ENCODE data around the gene FBXL14.
"Not testable (repeated sequence)": the region's sequence is repeated elsewhere in the genome, so short reads cannot be mapped to it uniquely, and the experiment has no call there.

The FBXL14 gene

DNA sequence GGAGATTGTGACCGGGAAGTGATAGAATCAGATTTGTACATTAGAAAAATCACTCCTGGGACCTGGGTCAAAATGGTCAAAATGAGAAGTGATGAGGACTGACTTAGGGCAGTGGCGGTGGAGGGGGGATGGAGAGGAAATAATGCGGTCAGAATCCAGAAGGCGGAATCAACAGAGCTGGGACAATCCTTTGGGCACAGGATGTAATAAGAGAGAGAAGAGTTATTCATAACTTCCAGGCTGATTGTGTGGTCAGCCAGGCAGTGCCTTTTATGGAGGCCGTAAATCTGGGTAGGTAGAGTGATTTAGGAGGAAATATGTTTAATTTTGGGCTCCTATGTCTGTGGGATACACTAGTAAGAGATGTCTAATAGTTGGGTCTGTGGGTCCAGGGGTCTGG is 21.6 kb downstream of the FBXL14 start:
- DNase-seq (ENCODE audit: low read depth): no peak

DNA sequence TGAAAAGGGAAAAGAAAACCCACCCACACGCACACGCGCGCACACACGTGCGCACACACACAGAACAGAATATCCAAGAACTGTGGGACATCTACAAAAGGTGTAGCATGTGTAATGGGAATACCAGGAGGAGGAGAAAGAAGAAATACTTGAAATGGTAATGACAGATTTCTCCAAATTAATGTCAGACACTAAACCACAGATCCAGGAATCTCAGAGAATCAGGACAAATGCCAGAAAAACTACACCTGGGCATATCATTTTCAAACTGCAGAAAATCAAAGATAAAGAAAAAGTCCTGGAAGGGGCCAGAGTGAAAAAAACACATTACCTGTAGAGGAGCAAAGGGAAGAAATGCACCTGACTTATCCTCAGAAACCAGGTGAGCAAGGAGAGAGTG is 26.5 kb downstream of the FBXL14 start:
- no peak for DNase-seq (ENCODE audit: low read depth)

DNA sequence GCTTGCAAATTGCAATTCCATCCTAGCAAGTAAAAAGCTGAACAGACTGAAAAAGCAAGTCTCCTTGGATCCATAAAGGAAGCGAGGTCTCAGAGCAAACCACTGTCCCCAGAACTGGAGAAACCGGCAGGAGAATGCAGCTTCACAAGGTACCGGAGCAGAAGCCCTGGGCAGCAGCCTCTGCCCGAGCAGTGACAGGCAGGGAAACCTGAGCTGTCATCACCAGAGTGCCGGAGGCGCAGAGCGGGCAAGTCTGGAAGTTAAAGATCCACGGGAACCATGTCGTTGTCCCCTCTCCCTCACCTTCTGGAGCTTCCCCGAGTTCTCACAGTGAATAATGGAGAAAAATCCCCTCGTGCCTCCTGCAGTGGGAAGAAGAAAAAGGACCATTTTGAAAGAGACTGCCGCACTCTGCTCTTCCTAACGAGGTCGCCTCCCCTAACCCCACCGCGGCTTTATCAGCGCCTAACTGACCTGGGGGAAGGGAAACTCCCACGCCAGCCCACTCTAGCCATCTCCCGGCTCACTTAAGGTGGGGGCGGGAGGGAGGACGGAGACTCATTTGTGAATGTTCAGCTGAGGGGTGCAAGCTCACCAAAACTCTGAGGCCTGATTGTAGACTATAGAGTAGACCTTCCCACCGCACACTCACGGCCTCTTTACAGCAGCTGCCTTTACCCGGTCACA is 27.8 kb downstream of the FBXL14 start:
- no peak for DNase-seq (ENCODE audit: low read depth)

DNA sequence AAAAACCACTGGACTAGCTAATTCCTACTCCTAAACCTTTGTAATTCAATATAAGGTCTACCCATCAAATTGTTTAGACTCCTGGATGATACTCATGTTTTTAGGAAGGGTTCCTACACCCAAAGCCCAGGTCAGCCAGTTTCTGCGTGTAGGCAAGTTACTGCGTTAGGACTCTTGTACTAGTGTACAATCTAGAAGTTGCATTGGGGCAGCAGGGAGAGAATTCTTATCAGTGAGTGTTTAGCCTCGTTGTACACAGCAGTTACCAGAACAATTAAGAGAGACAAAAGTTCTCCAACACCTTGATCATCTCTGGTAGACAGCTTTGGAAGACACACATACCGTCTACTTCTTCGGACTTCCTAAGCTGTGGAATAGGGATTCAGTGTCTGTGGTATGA is 29.2 kb downstream of the FBXL14 start:
- DNase-seq (ENCODE audit: low read depth): no peak

DNA sequence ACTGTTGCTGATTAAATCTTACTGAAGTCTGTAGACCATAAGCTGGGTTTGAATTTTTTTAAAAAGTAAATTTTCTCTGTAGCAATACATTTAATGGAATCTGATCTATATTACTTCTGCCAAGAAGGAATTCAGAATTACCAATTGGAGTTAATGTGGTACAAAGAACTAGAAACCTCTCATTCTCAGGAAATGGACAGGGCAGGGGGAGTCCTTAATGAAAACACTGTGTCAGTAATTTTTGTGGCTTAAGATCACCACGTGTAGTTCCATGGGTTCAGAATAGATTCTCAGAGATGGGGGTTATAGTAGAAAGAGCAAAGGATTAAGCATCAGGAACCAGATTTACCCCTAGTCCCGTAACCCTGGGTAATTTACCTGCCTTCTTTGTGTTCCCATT is 30.3 kb downstream of the FBXL14 start:
- DNase-seq (ENCODE audit: low read depth): no peak

DNA sequence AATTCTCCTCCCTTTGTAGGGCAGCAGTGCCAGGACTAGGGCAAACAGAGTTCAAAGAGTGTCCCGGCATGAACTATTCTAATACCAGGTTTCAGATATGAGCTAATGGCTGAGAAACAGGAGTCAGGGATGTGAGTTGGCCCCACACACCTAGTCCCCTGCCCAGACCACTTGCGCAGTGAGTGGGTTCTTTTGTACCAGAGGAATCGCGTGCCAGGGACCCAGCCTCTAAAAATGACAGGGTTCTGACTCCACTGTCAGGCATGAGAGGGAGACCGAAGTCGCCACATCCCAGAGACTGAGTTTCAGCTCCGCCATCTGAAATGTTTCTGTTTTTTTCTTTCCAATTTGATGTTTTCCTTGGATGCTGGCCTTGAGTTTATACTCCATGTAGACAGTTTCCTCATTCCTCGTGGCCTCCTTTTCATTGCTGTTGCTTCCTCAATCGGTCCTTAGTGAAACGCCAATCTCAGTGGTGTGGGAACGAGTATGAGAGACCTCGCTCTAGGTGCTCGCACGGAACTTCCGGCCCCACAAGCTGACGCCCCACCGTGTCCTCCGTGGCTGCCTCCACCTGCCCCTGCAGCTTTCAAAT is 31.5 kb downstream of the FBXL14 start:
- no peak for DNase-seq (ENCODE audit: low read depth)

DNA sequence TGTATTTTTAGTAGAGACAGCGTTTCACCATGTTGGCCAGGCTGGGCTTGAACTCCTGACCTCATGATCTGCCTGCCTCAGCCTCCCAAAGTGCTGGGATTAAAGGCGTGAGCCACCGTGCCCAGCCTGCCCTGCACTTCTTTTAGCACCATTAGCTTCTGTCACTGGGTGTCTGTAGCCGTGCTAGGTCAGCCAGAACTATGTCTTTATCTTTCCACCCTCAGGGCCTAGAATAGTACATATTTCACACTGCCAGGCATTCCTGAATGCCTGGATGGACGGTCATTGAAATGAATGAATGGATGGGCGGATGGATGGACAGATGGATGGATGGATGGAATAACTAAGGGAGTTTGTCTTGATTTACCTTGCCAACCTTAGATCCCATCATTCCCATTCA is 33.7 kb downstream of the FBXL14 start:
- no peak for DNase-seq (ENCODE audit: low read depth)

DNA sequence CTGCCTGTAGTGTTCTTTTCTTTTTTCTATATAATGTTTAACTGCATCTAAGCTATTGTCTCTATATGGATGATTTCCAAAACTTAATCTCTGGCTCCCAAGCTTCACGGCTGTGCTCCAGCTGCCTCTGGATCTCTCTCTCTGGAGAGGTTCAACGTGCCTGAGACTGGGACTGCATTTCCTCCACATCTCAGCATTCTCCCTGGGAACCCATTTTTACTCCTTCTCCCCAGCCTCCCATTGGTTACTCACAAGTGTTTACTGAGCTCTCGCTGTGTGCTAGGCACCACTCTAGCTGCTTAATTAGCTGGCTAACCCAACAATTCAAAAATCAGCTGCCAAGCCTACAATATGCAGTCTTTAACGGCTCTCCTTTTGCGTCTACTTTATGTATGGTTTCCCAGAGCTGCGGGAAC is 34.7 kb downstream of the FBXL14 start:
- no peak for DNase-seq (ENCODE audit: low read depth)

DNA sequence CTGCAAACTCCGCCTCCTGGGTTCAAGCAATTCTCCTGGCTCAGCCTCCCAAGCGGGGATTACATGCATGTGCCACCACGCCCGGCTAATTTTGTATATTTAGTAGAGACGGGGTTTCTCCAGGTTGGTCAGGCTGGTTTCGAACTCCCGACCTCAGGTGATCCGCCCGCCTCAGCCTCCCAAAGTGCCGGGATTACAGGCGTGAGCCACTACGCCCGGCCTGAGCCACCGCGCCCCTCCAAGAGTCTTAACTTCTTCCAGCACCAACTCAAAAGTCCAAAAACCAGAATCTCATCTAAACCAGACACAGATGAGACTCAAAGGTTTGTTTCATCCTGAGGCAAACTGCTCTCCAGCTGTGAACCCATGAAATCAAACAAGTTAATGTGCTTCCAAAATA is 36.3 kb downstream of the FBXL14 start:
- not testable (repeated sequence) for DNase-seq (ENCODE audit: low read depth)

DNA sequence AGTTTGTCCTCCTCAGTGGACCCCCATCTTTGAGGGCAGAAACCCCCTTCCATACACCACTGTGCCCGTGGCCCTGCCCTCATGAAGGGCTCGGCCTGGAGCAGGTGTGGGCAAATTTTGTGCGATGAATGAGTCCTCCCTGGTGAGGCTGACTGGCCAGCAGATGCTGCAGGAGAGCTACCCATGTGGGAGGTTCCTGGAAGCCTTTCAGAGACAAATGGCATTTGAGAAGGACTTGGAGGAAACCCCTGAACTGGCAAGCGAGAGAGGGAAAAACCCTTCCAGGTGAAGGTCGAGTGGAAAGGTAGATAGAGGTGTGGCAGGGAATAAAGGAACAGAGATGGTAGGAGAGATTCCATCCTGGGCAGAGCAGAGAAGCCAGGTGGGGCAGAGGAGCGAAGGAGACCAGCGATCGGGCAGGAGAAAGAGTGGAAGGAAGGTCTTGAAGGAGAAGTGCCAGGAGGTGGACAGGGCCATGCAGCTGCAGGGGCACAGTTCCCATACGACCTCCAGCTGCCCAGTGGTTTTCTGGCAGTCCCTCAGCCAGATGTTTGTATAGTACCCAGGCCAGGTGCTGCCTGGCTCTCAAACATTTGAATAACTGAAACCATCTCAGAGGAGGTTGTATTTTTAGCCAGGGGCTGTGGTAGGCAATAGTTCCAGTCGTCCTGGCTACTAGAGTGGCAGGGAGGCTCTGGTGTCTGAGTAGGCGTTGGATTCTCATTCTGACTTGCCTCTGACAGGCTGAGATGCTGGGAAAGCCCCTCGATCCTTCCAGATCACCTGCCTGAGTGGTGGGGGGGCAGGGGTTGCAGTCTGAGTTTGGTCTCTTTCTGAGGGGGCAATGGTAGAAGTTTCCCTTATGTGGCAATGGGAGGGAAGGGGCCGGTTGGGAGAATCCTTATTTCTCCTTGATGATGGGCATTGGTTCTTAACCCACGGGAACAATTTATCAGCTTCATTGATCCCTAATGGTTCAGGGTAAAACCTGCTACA is 40.1 kb downstream of the FBXL14 start:
- no peak for DNase-seq (ENCODE audit: low read depth)

DNA sequence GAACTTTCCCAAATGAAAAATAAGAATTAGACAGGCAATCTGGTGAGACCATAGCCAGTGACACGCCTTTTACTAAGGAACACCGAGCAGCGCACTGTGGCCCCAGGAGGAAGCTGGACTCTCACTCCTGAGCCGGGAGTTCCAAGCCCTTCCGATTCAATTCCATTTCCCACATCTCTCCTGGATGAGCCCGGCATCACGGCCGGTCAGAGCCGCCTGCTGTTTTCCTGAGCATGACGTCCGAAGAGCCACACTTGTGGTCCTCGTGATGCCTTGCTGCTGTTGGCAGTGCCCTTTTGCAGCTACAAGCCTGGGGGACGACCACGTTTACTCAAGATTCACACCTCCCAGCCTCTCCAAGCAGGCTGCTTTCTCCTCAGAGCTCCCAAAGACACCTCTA is 40.8 kb downstream of the FBXL14 start:
- no peak for DNase-seq (ENCODE audit: low read depth)

DNA sequence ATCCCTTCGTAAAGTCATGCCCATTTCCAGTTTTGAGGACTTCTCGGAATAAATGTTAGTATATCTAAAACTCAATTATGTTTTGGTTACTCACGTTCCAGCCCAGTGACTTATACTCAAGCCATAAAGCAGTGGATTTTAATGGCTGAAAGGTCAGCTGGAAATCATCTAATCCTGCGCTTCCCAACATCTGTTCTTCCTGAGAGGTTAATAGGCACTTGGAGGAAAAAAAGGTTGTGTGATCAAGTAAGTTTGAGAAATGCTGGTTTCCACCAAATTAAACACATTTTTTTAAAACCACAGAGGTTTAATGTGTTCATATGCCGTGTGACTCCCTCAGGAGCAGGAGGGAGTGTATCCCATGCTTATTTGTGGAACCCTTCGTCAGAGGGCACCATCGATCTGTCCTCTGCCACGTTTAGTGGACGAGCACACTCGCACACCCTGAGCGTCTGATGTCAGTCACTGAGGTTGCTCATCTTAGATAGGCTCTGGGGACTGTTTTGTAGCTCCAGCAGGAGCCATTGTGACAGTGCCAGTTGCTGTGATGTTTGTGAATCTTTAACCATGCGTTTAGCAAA is 41.4 kb downstream of the FBXL14 start:
- no peak for DNase-seq (ENCODE audit: low read depth)

DNA sequence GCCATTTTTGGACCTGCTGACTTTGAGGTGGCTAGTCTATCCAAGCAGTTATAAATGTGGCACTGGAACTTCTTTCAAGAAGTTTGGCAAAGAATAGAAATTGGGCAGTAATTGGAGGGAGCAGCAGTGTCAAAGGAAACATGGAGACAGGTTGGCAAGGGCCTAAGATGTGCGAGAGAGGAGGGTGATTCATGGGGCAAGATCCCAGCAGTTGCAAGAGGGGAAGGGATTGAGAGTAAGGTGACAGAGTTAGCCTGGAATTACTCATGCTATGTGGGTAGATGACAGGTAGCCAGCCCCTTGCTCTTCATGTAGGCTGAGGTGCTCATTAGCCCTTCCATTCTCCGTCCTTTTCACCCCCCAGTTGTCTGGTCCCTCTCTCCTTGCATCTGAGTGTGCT is 42.2 kb downstream of the FBXL14 start:
- no peak for DNase-seq (ENCODE audit: low read depth)

DNA sequence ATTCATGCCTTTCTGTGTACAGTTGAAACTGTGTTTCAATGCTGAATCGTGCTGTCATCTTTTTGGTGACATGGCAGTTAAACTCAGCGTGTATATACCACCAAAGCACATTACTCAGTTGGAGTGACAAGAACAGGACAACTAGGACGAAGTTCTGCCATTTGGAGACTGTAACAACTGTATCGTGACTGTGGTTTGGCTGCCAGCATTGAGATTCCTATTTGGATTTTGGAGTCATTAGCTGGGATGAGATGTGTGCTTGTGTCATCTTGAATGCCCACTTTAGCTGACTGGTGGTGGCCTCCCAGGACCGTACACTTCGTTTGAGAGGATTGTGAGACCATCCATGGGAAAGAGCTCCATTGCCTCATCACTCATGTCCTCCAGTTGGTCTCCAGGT is 42.9 kb downstream of the FBXL14 start:
- DNase-seq (ENCODE audit: low read depth): no peak

DNA sequence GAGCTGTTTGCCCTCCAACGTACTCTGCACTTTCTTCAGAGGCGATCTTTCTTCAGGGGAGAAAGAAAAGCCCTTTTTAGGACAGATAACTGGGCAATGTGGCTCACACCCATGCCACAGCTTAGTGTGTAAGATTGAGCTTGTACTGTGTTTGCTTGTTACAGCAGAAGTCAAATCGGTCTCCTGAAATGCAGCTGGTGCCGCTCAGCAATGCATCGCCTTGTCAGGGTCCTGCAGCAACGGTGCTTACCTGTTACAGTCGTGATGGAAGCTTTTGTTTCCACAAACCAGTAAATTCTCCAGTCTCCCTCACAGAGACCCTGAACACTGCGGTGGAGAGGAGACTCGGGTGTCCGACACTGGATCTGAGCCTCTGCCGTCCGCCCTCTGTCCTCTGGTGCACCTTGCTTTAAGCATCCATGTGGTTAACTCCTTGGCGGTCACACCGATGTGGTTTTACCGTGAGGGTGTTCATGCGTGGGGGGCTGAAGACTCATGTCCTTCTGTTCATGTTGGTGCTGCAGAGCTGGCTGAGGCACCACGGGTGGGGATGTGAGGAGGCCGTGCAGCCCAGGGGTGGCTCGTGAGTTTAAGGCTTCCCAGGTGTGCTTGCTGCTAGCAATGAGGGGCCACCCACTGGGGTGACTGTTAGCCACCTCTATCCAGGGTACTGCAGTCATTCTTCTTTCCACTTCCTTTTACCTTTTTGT is 47.3 kb downstream of the FBXL14 start:
- DNase-seq (ENCODE audit: low read depth): no peak

DNA sequence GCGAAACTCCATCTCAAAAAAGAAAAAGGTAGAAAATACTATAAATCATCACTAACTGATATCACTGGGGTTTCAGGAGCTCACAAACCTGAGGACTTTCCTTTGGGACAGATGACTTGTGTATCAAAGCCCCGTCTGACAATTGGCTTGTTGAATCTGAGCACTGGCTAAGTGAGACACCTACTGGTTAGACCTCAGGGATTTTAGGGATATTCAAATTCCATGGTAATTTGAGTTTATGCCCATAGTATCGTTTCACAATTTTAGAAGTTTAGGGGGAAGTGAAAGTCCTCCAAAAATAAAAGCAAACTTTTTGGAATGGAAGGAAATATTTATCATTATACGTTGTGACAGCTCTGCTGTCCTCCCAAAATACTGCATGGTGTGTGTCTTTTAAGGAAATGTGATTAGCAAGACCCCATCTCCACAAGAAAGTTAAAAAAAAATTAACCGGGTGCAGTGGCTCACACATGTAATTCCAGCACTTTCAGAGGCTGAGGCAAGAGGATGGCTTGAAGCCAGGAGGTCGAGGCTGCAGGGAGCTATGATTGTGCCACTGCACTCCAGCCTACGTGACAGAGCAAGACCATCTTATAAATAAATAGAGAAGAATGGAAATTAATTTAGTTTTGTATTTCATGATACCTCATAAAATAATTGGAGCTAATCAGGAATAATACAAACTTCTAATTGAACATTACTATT is 49.2 kb downstream of the FBXL14 start:
- DNase-seq (ENCODE audit: low read depth): no peak

DNA sequence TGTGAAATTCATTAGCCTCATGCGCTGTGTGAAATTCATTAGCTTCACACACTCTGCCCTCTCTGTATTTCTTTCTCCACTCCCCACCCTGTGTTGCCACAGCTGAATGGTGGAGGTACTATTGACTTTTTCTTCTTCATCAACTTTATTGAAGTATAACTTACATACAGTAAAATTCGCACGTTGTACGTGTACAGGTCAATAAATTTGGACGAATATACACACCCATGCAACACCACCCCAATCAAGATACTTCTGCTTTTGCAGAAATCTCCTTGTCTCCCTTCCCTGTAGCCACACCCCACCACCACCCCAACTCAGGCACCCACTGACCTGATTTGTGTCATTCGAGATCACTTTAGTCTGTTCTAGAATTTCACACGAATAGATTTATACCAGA is 51.8 kb downstream of the FBXL14 start:
- DNase-seq (ENCODE audit: low read depth): no peak

DNA sequence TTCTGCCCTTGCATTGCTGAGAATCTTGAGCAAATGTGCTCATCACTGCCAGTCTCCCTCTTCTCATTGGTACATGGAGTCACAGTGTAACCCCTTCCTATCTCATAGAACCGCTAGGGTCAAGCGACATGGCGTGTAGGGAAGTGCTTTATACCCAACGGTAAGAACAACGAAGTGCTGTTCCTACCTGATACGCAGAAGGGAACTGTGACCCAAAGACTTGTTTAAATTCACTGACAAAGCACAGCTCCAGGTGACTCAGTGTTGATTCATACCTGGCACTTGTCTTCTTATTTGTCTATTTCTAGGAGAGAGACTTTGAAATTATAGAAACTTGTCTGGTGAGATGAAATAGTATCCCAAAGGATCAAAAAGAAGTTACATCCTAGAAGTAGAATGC is 53.7 kb downstream of the FBXL14 start:
- no peak for DNase-seq (ENCODE audit: low read depth)

DNA sequence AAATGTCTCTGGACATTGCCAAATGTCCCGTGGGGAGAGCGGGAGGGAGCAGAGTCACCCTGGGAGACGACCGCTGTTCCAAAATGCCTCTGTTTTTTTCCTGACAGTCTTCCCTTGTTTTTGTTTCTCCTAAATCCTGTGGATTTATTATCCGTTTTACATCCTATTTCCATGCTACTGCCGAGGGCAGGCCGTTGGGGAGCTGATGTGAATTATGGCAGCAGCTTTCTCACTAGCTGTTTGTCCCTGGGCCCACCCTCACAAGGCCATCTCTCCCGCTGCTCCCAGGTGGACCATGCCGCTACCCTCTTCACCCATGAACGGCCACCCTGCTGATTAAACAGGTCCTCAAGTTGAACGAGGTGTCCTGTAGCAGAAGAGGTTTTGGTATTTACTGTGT is 55.2 kb downstream of the FBXL14 start:
- no peak for DNase-seq (ENCODE audit: low read depth)

DNA sequence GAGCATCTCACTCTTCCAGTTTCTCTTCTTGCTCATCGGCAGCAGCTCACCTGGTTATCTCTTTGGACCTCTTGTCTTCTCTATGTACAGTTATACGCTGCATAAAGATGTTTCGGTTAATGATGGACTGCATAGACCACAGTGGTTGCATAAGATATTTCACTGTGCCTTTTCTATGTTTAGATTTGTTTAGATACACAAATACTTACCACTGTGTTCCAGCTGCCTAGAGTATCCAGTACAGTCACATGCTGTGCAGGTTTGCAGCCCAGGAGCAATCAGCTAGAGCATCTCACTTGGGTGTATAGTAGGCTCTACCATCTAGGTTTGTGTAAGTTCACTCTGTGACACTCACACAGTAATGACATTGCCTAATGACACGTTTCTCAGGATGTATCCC is 57.6 kb downstream of the FBXL14 start:
- DNase-seq (ENCODE audit: low read depth): no peak

DNA sequence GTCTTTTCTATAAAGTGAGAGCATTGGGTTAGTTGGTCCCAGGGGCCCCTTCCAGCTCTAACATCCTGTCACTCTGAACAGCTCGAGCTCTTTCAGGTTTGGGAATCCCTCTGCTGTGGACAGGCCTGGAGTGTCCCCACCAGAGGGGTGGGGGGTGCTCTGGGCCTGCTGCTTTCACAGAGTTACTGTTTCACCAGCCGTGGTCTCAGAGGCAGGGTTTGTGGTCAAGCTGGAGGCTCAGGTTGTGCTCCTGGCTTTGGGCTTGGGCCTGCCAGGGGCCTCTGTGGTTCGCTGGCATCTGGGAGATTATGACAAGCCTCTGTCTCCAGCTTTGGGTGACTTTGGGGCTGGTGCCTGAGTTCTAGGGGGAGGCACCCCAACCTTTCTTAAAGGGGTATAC is 59.6 kb downstream of the FBXL14 start:
- no peak for DNase-seq (ENCODE audit: low read depth)
